ENCODE results near the gene LZTR1.

DNA sequence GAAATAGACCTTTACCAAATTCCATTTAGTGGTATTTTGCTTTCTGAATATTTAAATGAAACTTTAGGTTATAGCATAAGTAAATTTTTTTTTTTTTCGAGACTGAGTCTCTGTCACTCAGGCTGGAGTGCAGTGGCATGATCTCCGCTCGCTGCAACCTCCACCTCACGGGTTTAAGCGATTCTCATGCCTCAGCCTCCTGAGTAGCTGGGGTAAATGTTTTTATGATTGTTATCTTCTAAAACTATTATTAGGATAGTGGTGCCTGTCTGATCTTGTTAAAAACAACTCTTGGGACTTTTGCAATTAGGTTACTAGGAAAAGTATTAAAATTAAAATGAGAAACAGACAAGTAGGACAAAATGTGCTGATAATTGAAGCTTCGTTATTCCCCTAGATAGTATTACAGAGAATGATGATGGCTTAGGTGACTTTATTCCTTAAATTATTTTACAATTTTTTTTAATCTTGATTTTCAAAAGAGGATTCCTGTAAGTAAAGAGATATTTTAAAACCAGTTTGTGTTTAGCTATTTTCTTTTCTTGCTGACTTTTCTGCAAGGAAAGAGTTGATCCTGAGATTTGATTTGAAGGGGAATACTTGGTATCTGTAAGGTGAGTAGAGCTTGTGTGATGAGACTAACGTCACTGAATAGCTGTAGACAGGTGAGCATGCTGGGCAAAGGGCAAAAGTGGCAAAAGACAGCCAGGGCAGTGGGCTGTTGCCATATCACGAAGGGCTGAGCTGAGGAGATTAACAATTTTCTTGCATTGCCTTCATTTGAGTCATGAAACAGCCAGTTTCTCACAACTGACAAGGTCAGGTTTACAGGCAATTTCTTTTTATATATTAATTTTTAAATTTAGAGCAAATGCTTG, 44.1 kb upstream of the LZTR1 start:
- TF ChIP-seq, protein P1, sequence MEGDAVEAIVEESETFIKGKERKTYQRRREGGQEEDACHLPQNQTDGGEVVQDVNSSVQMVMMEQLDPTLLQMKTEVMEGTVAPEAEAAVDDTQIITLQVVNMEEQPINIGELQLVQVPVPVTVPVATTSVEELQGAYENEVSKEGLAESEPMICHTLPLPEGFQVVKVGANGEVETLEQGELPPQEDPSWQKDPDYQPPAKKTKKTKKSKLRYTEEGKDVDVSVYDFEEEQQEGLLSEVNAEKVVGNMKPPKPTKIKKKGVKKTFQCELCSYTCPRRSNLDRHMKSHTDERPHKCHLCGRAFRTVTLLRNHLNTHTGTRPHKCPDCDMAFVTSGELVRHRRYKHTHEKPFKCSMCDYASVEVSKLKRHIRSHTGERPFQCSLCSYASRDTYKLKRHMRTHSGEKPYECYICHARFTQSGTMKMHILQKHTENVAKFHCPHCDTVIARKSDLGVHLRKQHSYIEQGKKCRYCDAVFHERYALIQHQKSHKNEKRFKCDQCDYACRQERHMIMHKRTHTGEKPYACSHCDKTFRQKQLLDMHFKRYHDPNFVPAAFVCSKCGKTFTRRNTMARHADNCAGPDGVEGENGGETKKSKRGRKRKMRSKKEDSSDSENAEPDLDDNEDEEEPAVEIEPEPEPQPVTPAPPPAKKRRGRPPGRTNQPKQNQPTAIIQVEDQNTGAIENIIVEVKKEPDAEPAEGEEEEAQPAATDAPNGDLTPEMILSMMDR (IDR thresholded peaks at IDR 0.05): no peak
- no peak for TF ChIP-seq POLR2A (IDR thresholded peaks at IDR 0.05)
- TF ChIP-seq EP300 (IDR thresholded peaks at IDR 0.05; ENCODE audit: low read depth): no peak
- no peak for TF ChIP-seq POLR2AphosphoS5 (IDR thresholded peaks at IDR 0.05)

All from transverse colon (tissue), 4 donors.